RCC 7860 (cell line): ENCODE results near the gene ST6GAL1.
"Not testable (repeated sequence)": the region's sequence is repeated elsewhere in the genome, so short reads cannot be mapped to it uniquely, and the experiment has no call there.

Experiments used
- DNase-seq: peaks from one replicate; pipeline ENCODE4 v3.0.0-alpha.2; 2015; ENCODE audit warnings: low spot score
- FAIRE-seq: peaks from 2 replicates; lab custom pipeline; 2012; peaks lifted over from hg19 to GRCh38; lab: Jason Lieb, UNC

The ST6GAL1 gene

DNA sequence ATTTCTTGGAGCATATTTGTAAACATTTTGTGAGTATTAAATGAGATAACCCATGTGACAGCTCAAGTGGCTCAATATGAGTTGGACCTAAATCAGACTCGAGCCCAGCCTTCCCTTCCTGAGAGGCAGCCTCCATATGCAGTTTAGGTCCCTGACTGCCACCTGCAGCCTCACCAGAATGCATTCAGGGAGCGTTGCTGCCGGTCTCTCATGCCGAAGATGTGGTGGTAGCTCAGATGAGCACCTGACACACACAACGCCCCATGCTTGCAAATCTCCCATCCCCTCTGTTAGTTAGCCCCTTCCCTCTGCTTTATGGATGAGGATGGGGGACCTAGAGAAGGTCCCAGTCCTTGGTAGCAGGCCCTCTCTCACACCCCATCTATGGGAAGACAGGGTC lies 9.2 kb downstream of the ST6GAL1 start:
- DNase-seq (no peak), FAIRE-seq (no peak)

GRCh38 chr3:186940967-186941366 lies 10.6 kb downstream of the ST6GAL1 start:
- no peak for DNase-seq
- FAIRE-seq: no peak

- no peak for DNase-seq
- no peak for FAIRE-seq
Measured at GRCh38 chr3:186942168-186942567, 11.8 kb downstream of the ST6GAL1 start.

DNA sequence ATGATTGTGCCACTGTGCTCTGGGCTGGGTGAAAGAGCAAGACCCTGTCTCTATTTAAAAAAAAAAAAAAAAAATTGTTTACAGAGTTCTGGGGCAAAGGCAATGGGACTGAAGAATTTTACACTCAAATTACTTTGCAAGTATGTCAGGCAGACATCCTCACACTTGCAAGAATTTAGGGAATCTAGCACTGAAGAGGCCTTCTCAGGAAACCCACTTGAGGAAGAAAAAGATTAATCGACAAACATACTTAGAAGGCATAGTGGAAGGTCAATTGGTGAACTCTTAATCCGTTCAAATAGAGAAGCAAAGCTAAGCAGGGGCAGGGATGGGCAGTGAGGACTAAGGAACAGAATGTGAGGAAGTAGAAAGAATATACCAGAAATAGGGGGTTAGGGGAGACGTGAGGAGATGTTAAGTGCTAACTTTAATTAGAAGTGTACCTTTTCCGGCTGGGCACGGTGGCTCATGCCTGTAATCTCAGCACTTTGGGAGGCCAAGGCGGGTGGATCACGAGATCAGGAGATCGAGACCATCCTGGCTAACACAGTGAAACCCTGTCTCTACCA lies 15.0 kb downstream of the ST6GAL1 start:
- FAIRE-seq (no peak), DNase-seq (no peak)

DNA sequence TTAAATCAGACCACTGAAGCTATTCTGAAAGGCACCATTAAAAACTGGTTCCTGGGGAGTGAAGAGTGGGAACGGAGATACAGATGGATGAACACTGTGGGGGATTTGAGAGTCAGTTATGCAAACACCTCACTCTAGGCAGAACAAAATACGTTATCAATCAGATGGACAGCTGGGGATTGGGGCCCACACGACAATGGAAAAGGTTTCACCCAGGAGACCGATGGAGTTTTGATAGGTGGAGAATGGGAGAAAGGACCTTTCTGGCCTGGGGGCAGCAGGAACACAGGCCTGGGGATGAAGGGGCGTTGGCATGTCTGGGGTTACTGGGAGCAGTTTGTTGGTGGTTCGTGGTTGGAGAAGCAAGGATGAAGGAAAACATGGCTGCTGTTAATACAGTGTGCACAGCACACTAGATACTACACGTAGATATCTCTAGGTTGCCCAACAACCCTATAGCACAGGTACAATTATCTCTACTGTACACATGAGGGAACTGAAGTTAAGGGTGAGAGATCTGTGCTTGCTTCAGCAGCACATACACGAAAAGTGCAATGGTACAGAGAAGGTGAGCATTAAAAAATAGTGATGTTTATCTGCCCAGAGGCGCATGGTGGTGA lies 16.5 kb downstream of the ST6GAL1 start:
- DNase-seq (no peak), FAIRE-seq (no peak)

DNA sequence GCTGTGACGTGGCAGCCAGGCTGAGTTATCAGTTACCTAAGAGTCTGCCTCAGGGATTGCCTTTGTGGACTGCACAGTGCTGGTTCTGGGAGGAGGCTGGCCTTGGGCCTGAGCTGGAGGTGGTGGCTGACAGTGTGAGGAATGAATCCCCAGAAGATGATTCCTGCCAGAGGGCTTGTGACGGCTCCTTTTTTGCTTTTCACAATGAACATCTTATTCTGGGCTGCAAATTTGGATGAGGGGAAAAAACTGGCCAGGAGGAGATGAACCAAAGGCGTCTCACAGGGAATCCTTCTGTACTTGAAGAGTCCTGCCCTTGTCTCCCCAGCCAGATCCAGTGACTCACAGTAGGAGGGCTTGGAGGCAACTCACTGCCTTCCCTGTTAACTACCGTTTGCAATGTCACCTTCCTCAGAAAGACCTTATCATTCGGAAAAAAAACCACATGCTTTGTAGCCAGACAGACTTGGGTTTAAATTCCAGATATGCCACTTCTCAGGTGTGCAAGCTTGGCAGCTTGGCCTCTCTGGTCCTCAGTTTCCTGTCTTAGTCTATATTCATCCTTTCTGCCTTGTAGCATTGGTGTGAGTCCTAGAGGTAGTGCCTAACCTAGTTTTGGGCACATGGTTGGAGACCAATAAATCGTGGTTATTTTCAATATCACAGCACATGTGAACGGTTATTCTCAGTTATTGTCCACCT lies 19.1 kb downstream of the ST6GAL1 start:
- no peak for FAIRE-seq

GRCh38 chr3:186950402-186951093 lies 20.2 kb downstream of the ST6GAL1 start:
- DNase-seq (no peak), FAIRE-seq (no peak)

More for the DNA sequence above, 19.1 kb downstream of the ST6GAL1 start:
- DNase-seq: no peak

- FAIRE-seq: no peak
Measured at GRCh38 chr3:186951640-186952552, 21.6 kb downstream of the ST6GAL1 start.

DNA sequence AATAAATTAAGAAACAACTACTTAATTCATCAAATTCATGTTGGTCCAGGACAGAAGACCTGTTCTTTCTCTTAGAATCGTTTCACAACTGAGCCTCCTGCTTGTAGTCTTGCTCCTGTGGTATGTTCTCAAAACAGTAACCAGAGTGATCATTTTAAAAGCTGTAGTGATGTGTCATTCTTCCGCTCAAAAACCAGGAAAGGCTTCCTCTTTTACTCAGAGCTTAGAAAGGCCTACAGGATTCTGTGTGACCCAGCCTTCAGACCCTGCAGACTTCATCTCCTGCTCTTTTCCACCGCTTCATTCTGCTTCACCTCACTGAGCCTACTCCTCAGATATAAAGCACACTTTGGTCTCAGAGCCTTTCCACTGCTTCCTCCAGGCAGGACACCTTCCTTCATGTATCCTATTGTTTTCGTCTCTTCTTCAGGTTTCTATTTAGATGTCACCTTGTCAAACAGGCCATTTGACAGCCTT lies 22.7 kb downstream of the ST6GAL1 start:
- no peak for FAIRE-seq
- DNase-seq: no peak

More at GRCh38 chr3:186951640-186952552, 21.6 kb downstream of the ST6GAL1 start:
- no peak for DNase-seq

DNA sequence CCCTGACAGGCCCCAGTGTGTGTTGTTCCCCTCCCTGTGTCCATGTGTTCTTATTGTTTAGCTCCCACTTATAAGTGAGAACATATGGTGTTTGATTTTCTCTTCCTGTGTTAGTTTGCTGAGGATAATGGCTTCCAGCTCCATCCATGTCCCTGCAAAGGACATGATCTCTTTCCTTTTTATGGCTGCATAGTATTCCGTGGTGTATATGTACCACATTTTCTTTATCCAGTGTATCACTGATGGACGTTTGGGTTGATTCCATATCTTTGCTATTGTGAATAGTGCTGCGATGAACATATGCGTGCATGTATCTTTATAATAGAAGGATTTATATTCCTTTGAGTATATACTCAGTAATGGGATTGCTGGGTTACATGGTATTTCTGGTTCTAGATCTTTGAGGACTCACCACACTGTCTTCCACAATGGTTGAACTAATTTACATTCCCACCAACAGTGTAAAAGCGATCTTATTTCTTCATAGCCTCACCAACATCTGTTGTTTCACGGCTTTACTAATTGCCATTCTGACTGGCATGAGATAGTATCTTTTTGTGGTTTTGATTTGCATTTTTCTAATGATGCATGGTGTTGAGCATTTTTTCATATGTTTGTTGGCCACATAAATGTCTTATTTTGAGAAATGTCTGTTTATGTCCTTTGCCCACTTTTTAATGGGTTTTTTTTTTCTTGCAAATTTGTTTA lies 23.8 kb downstream of the ST6GAL1 start:
- not testable (repeated sequence) for DNase-seq, FAIRE-seq

DNA sequence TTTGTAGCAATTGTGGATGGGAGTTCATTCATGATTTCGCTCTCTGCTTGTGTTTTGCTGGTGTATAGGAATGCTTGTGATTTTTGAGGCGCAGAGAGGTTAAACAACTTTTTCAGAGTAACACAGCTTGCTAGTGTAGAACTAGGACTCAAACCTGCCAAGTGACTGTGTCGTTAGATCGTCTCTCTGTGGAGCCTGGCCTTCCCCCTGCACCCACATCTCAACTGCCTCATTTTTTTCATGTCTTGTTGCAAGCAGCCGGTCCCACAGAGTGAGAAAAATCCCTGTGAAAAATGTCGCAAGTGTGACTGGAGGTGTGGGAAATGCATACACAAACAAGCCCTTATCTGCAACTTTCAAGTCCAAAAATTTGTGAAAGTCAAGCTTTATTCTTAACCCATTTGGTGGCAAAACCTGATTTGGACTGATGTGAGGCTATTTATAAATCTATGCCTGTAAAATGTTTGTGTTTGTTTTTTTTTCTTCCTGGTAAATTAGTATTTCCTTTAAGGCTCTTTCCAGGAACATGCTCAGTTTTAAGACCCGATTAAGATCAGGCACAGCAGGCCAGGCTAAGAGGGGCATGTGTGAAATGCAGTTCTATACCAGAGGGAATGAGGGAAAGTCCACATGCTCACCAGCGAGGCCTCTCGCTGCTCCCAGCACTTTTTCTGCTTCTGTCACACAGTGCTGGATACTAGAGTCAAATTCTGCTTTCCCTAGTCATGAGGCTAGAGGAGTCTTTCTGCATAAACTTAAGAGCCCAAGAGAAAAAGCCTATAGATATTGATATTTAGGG lies 25.8 kb downstream of the ST6GAL1 start:
- DNase-seq: no peak
- no peak for FAIRE-seq

DNA sequence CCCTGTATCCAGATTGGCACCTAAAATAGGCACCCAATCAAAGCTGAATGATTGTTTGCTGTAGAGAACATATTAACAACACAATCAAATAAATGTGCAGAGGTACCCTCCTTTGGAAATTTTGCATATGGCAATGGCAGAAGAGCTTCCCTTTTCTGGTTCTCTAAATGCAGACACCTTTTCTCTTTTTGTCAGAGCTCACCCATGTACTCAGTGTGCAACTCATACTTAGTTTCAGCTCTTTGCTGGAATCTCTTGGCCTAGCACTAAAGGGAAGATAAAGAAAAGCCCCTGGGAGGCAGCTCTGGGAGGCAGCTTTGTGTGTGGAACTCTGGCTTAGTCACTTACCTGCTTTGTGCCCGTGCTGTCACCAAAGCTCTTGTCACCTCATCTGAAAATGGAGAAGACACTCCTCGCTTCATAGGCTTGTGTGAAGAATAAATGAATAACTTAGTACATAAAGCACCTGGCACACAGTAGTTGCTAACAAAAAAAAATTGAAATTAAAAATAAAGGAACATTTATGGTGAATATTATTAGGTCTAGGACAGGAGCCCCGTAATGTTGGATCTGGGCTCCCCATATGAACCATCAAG lies 28.8 kb downstream of the ST6GAL1 start:
- DNase-seq (no peak), FAIRE-seq (no peak)

- DNase-seq (no peak), FAIRE-seq (no peak)
Measured at GRCh38 chr3:186960347-186960746, 30.0 kb downstream of the ST6GAL1 start.

GRCh38 chr3:186962445-186962844 lies 32.1 kb downstream of the ST6GAL1 start:
- no peak for DNase-seq
- no peak for FAIRE-seq

GRCh38 chr3:186963636-186964035 lies 33.3 kb downstream of the ST6GAL1 start:
- no peak for DNase-seq
- FAIRE-seq: no peak

- FAIRE-seq: no peak
- DNase-seq: no peak
Measured at GRCh38 chr3:186964071-186964470, 33.7 kb downstream of the ST6GAL1 start.

GRCh38 chr3:186964616-186965015 lies 34.3 kb downstream of the ST6GAL1 start:
- no peak for DNase-seq

GRCh38 chr3:186965141-186965879 lies 35.0 kb downstream of the ST6GAL1 start:
- no peak for DNase-seq
- FAIRE-seq: no peak

More at GRCh38 chr3:186964616-186965015, 34.3 kb downstream of the ST6GAL1 start:
- FAIRE-seq: no peak
